ENCODE data around the gene FKBP10. TPM values are rescaled to one million over a fixed set of nuclear protein-coding genes. Genes with fewer than 3 reads are reported as not detected.
A peak's percentile ranks its signal among the peaks of the same experiment; 100 is the strongest.

Gene FKBP10
- total RNA-seq, 1 experiment from 2014 or later: 112 TPM

- no peak for DNase-seq
- no peaks in the 10 kb centered on the region for H3K9me3 ChIP-seq
- Mint-ChIP-seq H3K9me3 (ENCODE audit: unreplicated experiment) (no peaks in the 10 kb centered on the region), H3K4me1 (ENCODE audit: low read depth, unreplicated experiment) (peaks cover 8% of the 10 kb centered on the region), H3K27me3 (ENCODE audit: insufficient read depth, unreplicated experiment) (no peaks in the 10 kb centered on the region), H3K27ac (ENCODE audit: unreplicated experiment) (peak overlapping the region; percentile 39), H3K36me3 (ENCODE audit: insufficient read depth, unreplicated experiment) (peaks cover 26% of the 10 kb centered on the region), H3K4me3 (ENCODE audit: unreplicated experiment) (peak overlapping the region; percentile 78)
- H3K27me3 ChIP-seq (replicated peaks; ENCODE audit: control insufficient read depth, insufficient read depth, low read length): no peaks in the 10 kb centered on the region
- no TSS peak for BruUV-seq (replicated peaks)
- POLR2A ChIA-PET: no interaction called here
- H3K36me3 ChIP-seq (ENCODE audit: control insufficient read depth, insufficient read depth, low read length): peaks cover 2% of the 10 kb centered on the region
- CTCF ChIA-PET: interaction anchor here (0.7 to 1.1 kb wide), 2 partner anchors 24 to 150 kb away, joined by 3 read pairs; partner anchors contain the start of gene P3H4
- H3K4me3 ChIP-seq (ENCODE audit: low read depth, low read length): peak overlapping the region; percentile 74
- TF ChIP-seq CTCF (IDR thresholded peaks at IDR 0.05; ENCODE audit: insufficient read depth in 1 of 2, low read depth in 1 of 2, low read length in 1 of 2, severe bottlenecking in 1 of 2, unreplicated experiment in 1 of 2): no peak
- intact Hi-C loops (cut with micrococcal nuclease; ENCODE audit: unreplicated experiment): no loop called here
- H3K4me1 ChIP-seq: 0 out of 2 replicates have a peak, but pooled peaks cover 3% of the 10 kb centered on the region
Measured at GRCh38 chr17:41835214-41835799, 22.5 kb downstream of the FKBP10 start.

GRCh38 chr17:41835800-41836549 lies 23.2 kb downstream of the FKBP10 start, which contains the start of gene NT5C3B:
TSS of gene NT5C3B (minus strand) at chr17:41836232. CDS start at chr17:41836193, 39 bp downstream.
- Histone ChIP-seq H3K4me1 (0 out of 2 replicates have a peak, but pooled peaks cover 3% of the 10 kb centered on the region), H3K36me3 (ENCODE audit: control insufficient read depth, insufficient read depth, low read length) (peaks cover 2% of the 10 kb centered on the region), H3K4me3 (ENCODE audit: low read depth, low read length) (peak within 1 kb of the TSS; percentile 74), H3K27me3 (replicated peaks; ENCODE audit: control insufficient read depth, insufficient read depth, low read length) (no peaks in the 10 kb centered on the region), H3K9me3 (no peaks in the 10 kb centered on the region)
- H3K4me3 Mint-ChIP-seq (ENCODE audit: unreplicated experiment): peak within 1 kb of the TSS; percentile 78
- ChIA-PET POLR2A (interaction anchor here (0.7 kb wide), 1 partner anchor 148 kb away, joined by 3 read pairs; no protein-coding TSS in a partner anchor), CTCF (interaction anchor here (0.5 to 0.7 kb wide), 2 partner anchors 141 to 151 kb away, joined by 3 to 4 read pairs; no protein-coding TSS in a partner anchor)
- intact Hi-C loops (cut with micrococcal nuclease; ENCODE audit: unreplicated experiment): no loop called here
- no peaks in the 10 kb centered on the region for H3K27me3 Mint-ChIP-seq (ENCODE audit: insufficient read depth, unreplicated experiment)
- peaks cover 20% of the 10 kb centered on the region for H3K36me3 Mint-ChIP-seq (ENCODE audit: insufficient read depth, unreplicated experiment)
- TF ChIP-seq CTCF (IDR thresholded peaks at IDR 0.05; ENCODE audit: insufficient read depth in 1 of 2, low read depth in 1 of 2, low read length in 1 of 2, severe bottlenecking in 1 of 2, unreplicated experiment in 1 of 2): no peak
- no TSS peak for BruUV-seq (replicated peaks)
- no peaks in the 10 kb centered on the region for H3K9me3 Mint-ChIP-seq (ENCODE audit: unreplicated experiment)
- H3K27ac Mint-ChIP-seq (ENCODE audit: unreplicated experiment): peak within 1 kb of the TSS; percentile 39
- H3K4me1 Mint-ChIP-seq (ENCODE audit: low read depth, unreplicated experiment): peaks cover 8% of the 10 kb centered on the region
- DNase-seq: peak; percentile 71 to 80

GRCh38 chr17:41836550-41837196 lies 23.9 kb downstream of the FKBP10 start:
- no peak for TF ChIP-seq CTCF (IDR thresholded peaks at IDR 0.05; ENCODE audit: insufficient read depth in 1 of 2, low read depth in 1 of 2, low read length in 1 of 2, severe bottlenecking in 1 of 2, unreplicated experiment in 1 of 2)
- no TSS peak for BruUV-seq (replicated peaks)
- 0 out of 2 replicates have a peak, but pooled peaks cover 3% of the 10 kb centered on the region for H3K4me1 ChIP-seq
- no peaks in the 10 kb centered on the region for H3K36me3 ChIP-seq (ENCODE audit: control insufficient read depth, insufficient read depth, low read length)
- no peak for DNase-seq
- Mint-ChIP-seq H3K4me3 (ENCODE audit: unreplicated experiment) (peak overlapping the region; percentile 78), H3K4me1 (ENCODE audit: low read depth, unreplicated experiment) (peaks cover 8% of the 10 kb centered on the region), H3K36me3 (ENCODE audit: insufficient read depth, unreplicated experiment) (peaks cover 13% of the 10 kb centered on the region), H3K27me3 (ENCODE audit: insufficient read depth, unreplicated experiment) (no peaks in the 10 kb centered on the region), H3K27ac (ENCODE audit: unreplicated experiment) (no peak overlapping the region), H3K9me3 (ENCODE audit: unreplicated experiment) (no peaks in the 10 kb centered on the region)
- intact Hi-C loops (cut with micrococcal nuclease; ENCODE audit: unreplicated experiment): no loop called here
- no peaks in the 10 kb centered on the region for H3K9me3 ChIP-seq
- H3K4me3 ChIP-seq (ENCODE audit: low read depth, low read length): peak overlapping the region; percentile 74
- CTCF ChIA-PET: interaction anchor here (0.5 kb wide), 1 partner anchor 142 kb away, joined by 4 read pairs; no protein-coding TSS in a partner anchor
- POLR2A ChIA-PET: interaction anchor here (0.7 kb wide), 1 partner anchor 148 kb away, joined by 3 read pairs; no protein-coding TSS in a partner anchor
- no peaks in the 10 kb centered on the region for H3K27me3 ChIP-seq (replicated peaks; ENCODE audit: control insufficient read depth, insufficient read depth, low read length)
